ENCODE results near the gene KY. TPM values are rescaled to one million over a fixed set of nuclear protein-coding genes. Genes with fewer than 3 reads are reported as not detected.

The KY gene
- total RNA-seq, 1 donor from 2014 or later, result not detected

- Mint-ChIP-seq H3K4me1 (ENCODE audit: unreplicated experiment) (peaks cover 8% of the 10 kb centered on the region), H3K27ac (ENCODE audit: unreplicated experiment) (no peak overlapping the region), H3K9me3 (ENCODE audit: unreplicated experiment) (no peaks in the 10 kb centered on the region)
Measured at GRCh38 chr3:134594331-134594741, 56.5 kb downstream of the KY start.

GRCh38 chr3:134592806-134593205 is 58.0 kb downstream of the KY start:
- TF ChIP-seq CTCF (IDR thresholded peaks at IDR 0.05), result no peak
- no peaks in the 10 kb centered on the region for H3K9me3 Mint-ChIP-seq (ENCODE audit: unreplicated experiment)
- H3K27me3 Mint-ChIP-seq (ENCODE audit: unreplicated experiment), result peaks cover 27% of the 10 kb centered on the region
- DNase-seq (ENCODE audit: extremely low spot score, unreplicated experiment), result no peak
- H3K27ac Mint-ChIP-seq (ENCODE audit: unreplicated experiment), result no peak overlapping the region
- H3K4me3 Mint-ChIP-seq (ENCODE audit: unreplicated experiment), result no peak overlapping the region
- no peaks in the 10 kb centered on the region for H3K36me3 Mint-ChIP-seq (ENCODE audit: unreplicated experiment)
- no peaks in the 10 kb centered on the region for H3K4me1 Mint-ChIP-seq (ENCODE audit: unreplicated experiment)

More at GRCh38 chr3:134594331-134594741, 56.5 kb downstream of the KY start:
- Mint-ChIP-seq H3K4me3 (ENCODE audit: unreplicated experiment) (no peak overlapping the region), H3K27me3 (ENCODE audit: unreplicated experiment) (peaks cover 21% of the 10 kb centered on the region), H3K36me3 (ENCODE audit: unreplicated experiment) (no peaks in the 10 kb centered on the region)
- no peak for TF ChIP-seq CTCF (IDR thresholded peaks at IDR 0.05)
- no peak for DNase-seq (ENCODE audit: extremely low spot score, unreplicated experiment)

GRCh38 chr3:134590766-134591165 is 60.1 kb downstream of the KY start:
- Mint-ChIP-seq H3K4me1 (ENCODE audit: unreplicated experiment) (no peaks in the 10 kb centered on the region), H3K36me3 (ENCODE audit: unreplicated experiment) (no peaks in the 10 kb centered on the region), H3K9me3 (ENCODE audit: unreplicated experiment) (no peaks in the 10 kb centered on the region), H3K27ac (ENCODE audit: unreplicated experiment) (no peak overlapping the region), H3K4me3 (ENCODE audit: unreplicated experiment) (no peak overlapping the region), H3K27me3 (ENCODE audit: unreplicated experiment) (peaks cover 28% of the 10 kb centered on the region)
- no peak for TF ChIP-seq CTCF (IDR thresholded peaks at IDR 0.05)
- DNase-seq (ENCODE audit: extremely low spot score, unreplicated experiment), result no peak

DNA sequence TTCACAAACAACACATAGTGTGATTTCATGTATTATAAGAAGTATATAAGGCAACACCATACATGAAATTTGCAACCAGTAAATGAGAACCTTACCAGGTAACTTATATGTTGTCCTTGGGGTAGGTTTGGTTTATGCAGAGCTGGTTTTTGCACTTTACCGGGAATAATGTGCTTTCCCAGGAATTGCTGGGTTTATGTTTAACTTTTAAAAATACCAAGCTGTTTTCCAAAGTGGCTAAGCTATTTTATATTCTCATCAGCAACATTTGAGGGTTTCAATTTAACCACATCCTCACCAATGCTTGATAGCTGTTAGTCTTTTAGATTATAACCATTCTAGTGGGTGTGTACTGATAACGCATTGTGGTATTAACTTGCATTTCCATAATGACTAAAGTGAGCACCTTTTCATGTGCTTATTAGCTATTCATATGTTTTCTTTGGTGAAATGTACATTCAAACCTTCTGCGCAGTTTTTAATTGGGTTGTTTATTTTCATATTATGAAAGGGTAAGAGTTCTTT is 71.6 kb downstream of the KY start:
- H3K36me3 Mint-ChIP-seq (ENCODE audit: unreplicated experiment), result peaks cover 1% of the 10 kb centered on the region
- TF ChIP-seq CTCF (IDR thresholded peaks at IDR 0.05), result no peak

GRCh38 chr3:134576831-134577230 is 74.0 kb downstream of the KY start:
- H3K4me1 Mint-ChIP-seq (ENCODE audit: unreplicated experiment), result no peaks in the 10 kb centered on the region
- DNase-seq (ENCODE audit: extremely low spot score, unreplicated experiment), result no peak

More for the DNA sequence above, 71.6 kb downstream of the KY start:
- no peak for DNase-seq (ENCODE audit: extremely low spot score, unreplicated experiment)
- Mint-ChIP-seq H3K4me3 (ENCODE audit: unreplicated experiment) (no peak overlapping the region), H3K27me3 (ENCODE audit: unreplicated experiment) (peaks cover 5% of the 10 kb centered on the region), H3K27ac (ENCODE audit: unreplicated experiment) (no peak overlapping the region), H3K9me3 (ENCODE audit: unreplicated experiment) (no peaks in the 10 kb centered on the region), H3K4me1 (ENCODE audit: unreplicated experiment) (no peaks in the 10 kb centered on the region)

More at GRCh38 chr3:134576831-134577230, 74.0 kb downstream of the KY start:
- Mint-ChIP-seq H3K27me3 (ENCODE audit: unreplicated experiment) (no peaks in the 10 kb centered on the region), H3K36me3 (ENCODE audit: unreplicated experiment) (peaks cover 1% of the 10 kb centered on the region), H3K27ac (ENCODE audit: unreplicated experiment) (no peak overlapping the region), H3K9me3 (ENCODE audit: unreplicated experiment) (peaks cover 16% of the 10 kb centered on the region), H3K4me3 (ENCODE audit: unreplicated experiment) (no peak overlapping the region)
- no peak for TF ChIP-seq CTCF (IDR thresholded peaks at IDR 0.05)

Measured in osteocyte (in vitro differentiated cells).